HCT116 (cell line): Measurements from ENCODE around the gene PIGH. TPM values are rescaled to one million over a fixed set of nuclear protein-coding genes. Genes with fewer than 3 reads are reported as not detected.

Experiments
- ATAC-seq: fragments of 200-7000 bp; cut with Tn5 transposase; 2 replicates; pipeline ENCODE4 v1.9.1; 2020; ENCODE audit warnings: mild to moderate bottlenecking, moderate library complexity
- BruUV-seq: library from RNA; stranded (reverse); fragments of 400-500 nt; replicated peaks from 2 replicates; lab custom pipeline; 2021; lab: Mats Ljungman, UMichigan
- CTCF ChIA-PET: fragments of 300-600 bp; sonication (Branson Sonifier 250); formaldehyde crosslinking; loops from one replicate; lab custom pipeline; 2021; ENCODE audit warnings: antibody characterized with exemption; lab: Charles Lee
- POLR2A ChIA-PET: fragments of 300-600, 350-600 bp; sonication (Branson Sonifier 250); formaldehyde crosslinking; loops from one replicate; lab custom pipeline; 2021; ENCODE audit warnings: antibody characterized with exemption; lab: Charles Lee
- RAD21 ChIA-PET, 2 experiments: fragments of 300-600 bp; sonication (Branson Sonifier 250); formaldehyde crosslinking; loops; one replicate each; lab custom pipeline; 2023; ENCODE audit warnings: low total read pairs in 2 of 2; ENCODE audit not compliant: uncharacterized antibody in 2 of 2, unreplicated experiment in 2 of 2, low non-redundant PET in 1 of 2; lab: Charles Lee
- DNase-seq: peaks from one replicate; pipeline ENCODE4 v3.0.0-alpha.2; 2010; ENCODE audit warnings: low read depth, low spot score
- H2AFZ ChIP-seq: fragments of 200-600 bp; shearing (Covaris generic), sonication (generic); 2 replicates; pipeline ENCODE4 v1.6.1; 2017; ENCODE audit warnings: low read depth, mixed run types, mixed read lengths, antibody characterized with exemption, low read length; ENCODE audit not compliant: poor library complexity, severe bottlenecking
- H3K27ac ChIP-seq: 2 replicates; pipeline ENCODE4 v1.5.1; 2012; ENCODE audit warnings: low read depth, low read length
- H3K27me3 ChIP-seq: fragments of 200-600 bp; sonication (generic); 2 replicates; pipeline ENCODE4 v1.6.1; 2016; ENCODE audit warnings: mixed run types, low read length, mixed read lengths; ENCODE audit not compliant: insufficient read depth
- H3K36me3 ChIP-seq, 2 experiments: fragments of 200-500 bp in 1 of 2; fragments of 200-600 bp in 1 of 2; sonication (Bioruptor generic) in 1 of 2; sonication (generic) in 1 of 2; 2 replicates each; pipeline versions ENCODE4 v1.5.1 to v1.6.1; 2014 to 2016; ENCODE audit warnings: low read length in 2 of 2, inconsistent platforms in 1 of 2, mixed read lengths in 1 of 2, mixed run types in 1 of 2; ENCODE audit not compliant: insufficient read depth in 2 of 2, control insufficient read depth in 1 of 2
- H3K4me1 ChIP-seq, 2 experiments: fragments of 200-600 bp in 1 of 2; sonication (generic) in 1 of 2; 2 replicates each; pipeline versions ENCODE4 v1.5.1 to v1.6.1; 2012 to 2017; ENCODE audit warnings: low read length in 2 of 2, inconsistent platforms in 1 of 2, mild to moderate bottlenecking in 1 of 2, mixed read lengths in 1 of 2, mixed run types in 1 of 2, moderate library complexity in 1 of 2; ENCODE audit not compliant: insufficient read depth in 2 of 2, control insufficient read depth in 1 of 2
- H3K4me2 ChIP-seq: fragments of 200-600 bp; sonication (generic); 2 replicates; pipeline ENCODE4 v1.6.1; 2017; ENCODE audit warnings: mixed run types, low read length, mixed read lengths
- H3K4me3 ChIP-seq, 2 experiments: fragments of 200-600 bp in 1 of 2; sonication (generic) in 1 of 2; replicated peaks in 1 of 2; 2 replicates each; pipeline ENCODE4 v1.5.1; 2011 to 2016; ENCODE audit warnings: low read length in 2 of 2, control low read depth in 1 of 2, low read depth in 1 of 2, mild to moderate bottlenecking in 1 of 2, mixed read lengths in 1 of 2, mixed run types in 1 of 2
- H3K79me2 ChIP-seq: fragments of 200-600 bp; sonication (generic); 2 replicates; pipeline ENCODE4 v1.6.1; 2017; ENCODE audit warnings: mild to moderate bottlenecking, mixed run types, low read length, moderate library complexity, mixed read lengths; ENCODE audit not compliant: insufficient read depth
- H3K9ac ChIP-seq: fragments of 200-600 bp; sonication (generic); 2 replicates; pipeline ENCODE4 v1.6.1; 2016; ENCODE audit warnings: low read length, mixed read lengths
- H3K9me2 ChIP-seq: fragments of 200-600 bp; sonication (generic), shearing (Covaris generic); 2 replicates; pipeline ENCODE4 v1.6.1; 2017; ENCODE audit warnings: mixed run types, mild to moderate bottlenecking, moderate library complexity; ENCODE audit not compliant: insufficient read depth
- H3K9me3 ChIP-seq, 2 experiments: fragments of 200-500 bp in 1 of 2; fragments of 200-600 bp in 1 of 2; sonication (Bioruptor generic) in 1 of 2; sonication (generic) in 1 of 2; 2 replicates each; pipeline ENCODE4 v1.6.1; 2014 to 2017; ENCODE audit warnings: low read length in 2 of 2, mixed read lengths in 2 of 2, inconsistent platforms in 1 of 2, low read depth in 1 of 2, mild to moderate bottlenecking in 1 of 2, mixed run types in 1 of 2, moderate library complexity in 1 of 2; ENCODE audit not compliant: control insufficient read depth in 1 of 2, insufficient read depth in 1 of 2
- H4K20me1 ChIP-seq: fragments of 200-600 bp; sonication (generic), shearing (Covaris generic); 2 replicates; pipeline ENCODE4 v1.6.1; 2017; ENCODE audit warnings: mixed run types, mild to moderate bottlenecking, moderate library complexity; ENCODE audit not compliant: insufficient read depth
- ELF1 ChIP-seq: IDR thresholded peaks from 2 replicates; pipeline ENCODE4 v1.6.1; 2012; ENCODE audit warnings: low read depth, borderline replicate concordance
- EZH2 ChIP-seq: fragments of 200-600 bp; sonication (generic); IDR thresholded peaks from 2 replicates; pipeline ENCODE4 v1.6.1; 2017; ENCODE audit warnings: antibody characterized with exemption, mixed run types
- JUND ChIP-seq: IDR thresholded peaks from 2 replicates; pipeline ENCODE4 v1.6.1; 2012
- REST ChIP-seq: IDR thresholded peaks from 2 replicates; pipeline ENCODE4 v1.6.1; 2012; ENCODE audit warnings: low read depth
- ZFX ChIP-seq: fragments of 450-650 bp; IDR thresholded peaks from 2 replicates; pipeline ENCODE4 v1.6.1; 2017
- intact Hi-C: fragments of 100-400 bp; cut with micrococcal nuclease; formaldehyde crosslinking; loops from 2 replicates; pipeline ENCODE4 v1.10.0; 2022
- total RNA-seq: library from RNA; stranded (reverse); gene quantifications from one replicate; pipeline ENCODE4 v1.2.1, GENCODE V29; 2021; ENCODE audit not compliant: unreplicated experiment
- TF ChIP-seq, protein P1 (sequence below), 3 experiments: fragments of 200-600 bp in 1 of 3; sonication (generic) in 1 of 3; IDR thresholded peaks in 2 of 3; conservative IDR thresholded peaks in 1 of 3; 2 replicates each; pipeline ENCODE4 v1.5.1; 2012 to 2017; ENCODE audit warnings: low read depth in 2 of 3, low read length in 2 of 3, antibody characterized with exemption in 1 of 3, borderline replicate concordance in 1 of 3, control low read depth in 1 of 3, mild to moderate bottlenecking in 1 of 3, mixed read lengths in 1 of 3, mixed run types in 1 of 3, moderate library complexity in 1 of 3; ENCODE audit not compliant: insufficient read depth in 1 of 3
- TF ChIP-seq, protein P2 (sequence below): IDR thresholded peaks from 2 replicates; pipeline ENCODE4 v1.6.1; 2012

PIGH gene
- total RNA-seq, 1 experiment from 2014 or later = 20.9 TPM

GRCh38 chr14:67566908-67567307, 33.2 kb downstream of the PIGH start:
- Histone ChIP-seq H3K9ac (no peak overlapping the region), H3K4me2 (no peak overlapping the region), H3K9me3 (no peaks in the 10 kb centered on the region), H3K9me2 (no peaks in the 10 kb centered on the region), H2AFZ (no peak overlapping the region), H3K27ac (no peak overlapping the region), H3K27me3 (no peaks in the 10 kb centered on the region), H3K4me1 (no peaks in the 10 kb centered on the region; a peak in 1 of 4 replicates), H3K4me3 (no peak overlapping the region), H3K79me2 (no peaks in the 10 kb centered on the region), H3K36me3 (no peaks in the 10 kb centered on the region), H4K20me1 (no peaks in the 10 kb centered on the region)
- TF ChIP-seq JUND = no peak
- no peak for TF ChIP-seq ELF1
- TF ChIP-seq ZFX = no peak
- no peak for TF ChIP-seq REST
- TF ChIP-seq EZH2 = no peak
- TF ChIP-seq, protein P1, sequence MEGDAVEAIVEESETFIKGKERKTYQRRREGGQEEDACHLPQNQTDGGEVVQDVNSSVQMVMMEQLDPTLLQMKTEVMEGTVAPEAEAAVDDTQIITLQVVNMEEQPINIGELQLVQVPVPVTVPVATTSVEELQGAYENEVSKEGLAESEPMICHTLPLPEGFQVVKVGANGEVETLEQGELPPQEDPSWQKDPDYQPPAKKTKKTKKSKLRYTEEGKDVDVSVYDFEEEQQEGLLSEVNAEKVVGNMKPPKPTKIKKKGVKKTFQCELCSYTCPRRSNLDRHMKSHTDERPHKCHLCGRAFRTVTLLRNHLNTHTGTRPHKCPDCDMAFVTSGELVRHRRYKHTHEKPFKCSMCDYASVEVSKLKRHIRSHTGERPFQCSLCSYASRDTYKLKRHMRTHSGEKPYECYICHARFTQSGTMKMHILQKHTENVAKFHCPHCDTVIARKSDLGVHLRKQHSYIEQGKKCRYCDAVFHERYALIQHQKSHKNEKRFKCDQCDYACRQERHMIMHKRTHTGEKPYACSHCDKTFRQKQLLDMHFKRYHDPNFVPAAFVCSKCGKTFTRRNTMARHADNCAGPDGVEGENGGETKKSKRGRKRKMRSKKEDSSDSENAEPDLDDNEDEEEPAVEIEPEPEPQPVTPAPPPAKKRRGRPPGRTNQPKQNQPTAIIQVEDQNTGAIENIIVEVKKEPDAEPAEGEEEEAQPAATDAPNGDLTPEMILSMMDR (IDR thresholded peaks at IDR 0.05 in 2 of 3, conservative IDR thresholded peaks at IDR 0.05 in 1 of 3; ENCODE audit: borderline replicate concordance in 1 of 3, insufficient read depth in 1 of 3, low read depth in 2 of 3, low read length in 2 of 3) = no peak
- TF ChIP-seq, protein P2, sequence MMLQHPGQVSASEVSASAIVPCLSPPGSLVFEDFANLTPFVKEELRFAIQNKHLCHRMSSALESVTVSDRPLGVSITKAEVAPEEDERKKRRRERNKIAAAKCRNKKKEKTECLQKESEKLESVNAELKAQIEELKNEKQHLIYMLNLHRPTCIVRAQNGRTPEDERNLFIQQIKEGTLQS = no peak
- intact Hi-C loops = no loop called here
- CTCF ChIA-PET = interaction anchor here (1.5 kb wide), 1 partner anchor 40 kb away, joined by 4 read pairs; no protein-coding TSS in a partner anchor
- TSS peak; percentile 5 for BruUV-seq
- no peak for DNase-seq
- RAD21 ChIA-PET = interaction anchor here in 1 of 2 experiments (0.7 kb wide), 1 partner anchor 697 kb away, joined by 5 read pairs; no protein-coding TSS in a partner anchor
- POLR2A ChIA-PET = no interaction called here
- no peak for ATAC-seq
